ENCODE data around the gene GPRC5C.

- TF ChIP-seq, protein P1, sequence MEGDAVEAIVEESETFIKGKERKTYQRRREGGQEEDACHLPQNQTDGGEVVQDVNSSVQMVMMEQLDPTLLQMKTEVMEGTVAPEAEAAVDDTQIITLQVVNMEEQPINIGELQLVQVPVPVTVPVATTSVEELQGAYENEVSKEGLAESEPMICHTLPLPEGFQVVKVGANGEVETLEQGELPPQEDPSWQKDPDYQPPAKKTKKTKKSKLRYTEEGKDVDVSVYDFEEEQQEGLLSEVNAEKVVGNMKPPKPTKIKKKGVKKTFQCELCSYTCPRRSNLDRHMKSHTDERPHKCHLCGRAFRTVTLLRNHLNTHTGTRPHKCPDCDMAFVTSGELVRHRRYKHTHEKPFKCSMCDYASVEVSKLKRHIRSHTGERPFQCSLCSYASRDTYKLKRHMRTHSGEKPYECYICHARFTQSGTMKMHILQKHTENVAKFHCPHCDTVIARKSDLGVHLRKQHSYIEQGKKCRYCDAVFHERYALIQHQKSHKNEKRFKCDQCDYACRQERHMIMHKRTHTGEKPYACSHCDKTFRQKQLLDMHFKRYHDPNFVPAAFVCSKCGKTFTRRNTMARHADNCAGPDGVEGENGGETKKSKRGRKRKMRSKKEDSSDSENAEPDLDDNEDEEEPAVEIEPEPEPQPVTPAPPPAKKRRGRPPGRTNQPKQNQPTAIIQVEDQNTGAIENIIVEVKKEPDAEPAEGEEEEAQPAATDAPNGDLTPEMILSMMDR (IDR thresholded peaks at IDR 0.05; ENCODE audit: low read depth, low read length): no peak
- TF ChIP-seq POLR2A (IDR thresholded peaks at IDR 0.05; ENCODE audit: extremely low read depth, insufficient read length): no peak
- TF ChIP-seq, protein P2, sequence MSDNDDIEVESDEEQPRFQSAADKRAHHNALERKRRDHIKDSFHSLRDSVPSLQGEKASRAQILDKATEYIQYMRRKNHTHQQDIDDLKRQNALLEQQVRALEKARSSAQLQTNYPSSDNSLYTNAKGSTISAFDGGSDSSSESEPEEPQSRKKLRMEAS (IDR thresholded peaks at IDR 0.05; ENCODE audit: low read depth, low read length): no peak
- TF ChIP-seq MYC (IDR thresholded peaks at IDR 0.05; ENCODE audit: low read depth, low read length): no peak
Measured at GRCh38 chr17:74471341-74471740, 39.5 kb downstream of the GPRC5C start.

Data from NB4 (cell line).